HL-60 (cell line): ENCODE measurements around the gene MAPT.
A peak's percentile ranks its signal among the peaks of the same experiment; 100 is the strongest.

ENCODE experiments used
- DNase-seq, 2 experiments: peaks; one replicate each; pipeline ENCODE4 v3.0.0-alpha.2; 2010 to 2020; ENCODE audit warnings: low read depth in 1 of 2, low spot score in 1 of 2
- H3K27ac ChIP-seq: fragments of 250-450 bp; sonication (Bioruptor Pico); replicated peaks from 2 replicates; pipeline ENCODE4 v1.5.1; 2020; ENCODE audit warnings: mild to moderate bottlenecking, moderate library complexity
- H3K27me3 ChIP-seq: fragments of 250-450 bp; sonication (Bioruptor Pico); 2 replicates; pipeline ENCODE4 v1.5.1; 2021; ENCODE audit warnings: mild to moderate bottlenecking, moderate library complexity; ENCODE audit not compliant: insufficient read depth, poor library complexity, severe bottlenecking
- H3K4me3 ChIP-seq: replicated peaks from 2 replicates; pipeline ENCODE4 v1.5.1; 2011; ENCODE audit warnings: mild to moderate bottlenecking, control low read depth, low read length; ENCODE audit not compliant: insufficient read depth
- GABPA ChIP-seq: IDR thresholded peaks from 2 replicates; pipeline ENCODE4 v1.6.1; 2012; ENCODE audit warnings: low read depth
- POLR2AphosphoS5 ChIP-seq: IDR thresholded peaks from 2 replicates; pipeline ENCODE4 v1.6.1; 2012; ENCODE audit warnings: low read depth
- SPI1 ChIP-seq: IDR thresholded peaks from 2 replicates; pipeline ENCODE4 v1.6.1; 2012; ENCODE audit warnings: low read depth, mild to moderate bottlenecking, borderline replicate concordance
- TF ChIP-seq, protein P1 (sequence below): IDR thresholded peaks from one replicate; pipeline ENCODE4 v1.5.1; 2011; ENCODE audit warnings: low read length, control low read depth, inconsistent platforms; ENCODE audit not compliant: insufficient read depth
- TF ChIP-seq, protein P2 (sequence below): IDR thresholded peaks from 2 replicates; pipeline ENCODE4 v1.6.1; 2012; ENCODE audit warnings: low read depth; ENCODE audit not compliant: insufficient replicate concordance

The MAPT gene

DNA sequence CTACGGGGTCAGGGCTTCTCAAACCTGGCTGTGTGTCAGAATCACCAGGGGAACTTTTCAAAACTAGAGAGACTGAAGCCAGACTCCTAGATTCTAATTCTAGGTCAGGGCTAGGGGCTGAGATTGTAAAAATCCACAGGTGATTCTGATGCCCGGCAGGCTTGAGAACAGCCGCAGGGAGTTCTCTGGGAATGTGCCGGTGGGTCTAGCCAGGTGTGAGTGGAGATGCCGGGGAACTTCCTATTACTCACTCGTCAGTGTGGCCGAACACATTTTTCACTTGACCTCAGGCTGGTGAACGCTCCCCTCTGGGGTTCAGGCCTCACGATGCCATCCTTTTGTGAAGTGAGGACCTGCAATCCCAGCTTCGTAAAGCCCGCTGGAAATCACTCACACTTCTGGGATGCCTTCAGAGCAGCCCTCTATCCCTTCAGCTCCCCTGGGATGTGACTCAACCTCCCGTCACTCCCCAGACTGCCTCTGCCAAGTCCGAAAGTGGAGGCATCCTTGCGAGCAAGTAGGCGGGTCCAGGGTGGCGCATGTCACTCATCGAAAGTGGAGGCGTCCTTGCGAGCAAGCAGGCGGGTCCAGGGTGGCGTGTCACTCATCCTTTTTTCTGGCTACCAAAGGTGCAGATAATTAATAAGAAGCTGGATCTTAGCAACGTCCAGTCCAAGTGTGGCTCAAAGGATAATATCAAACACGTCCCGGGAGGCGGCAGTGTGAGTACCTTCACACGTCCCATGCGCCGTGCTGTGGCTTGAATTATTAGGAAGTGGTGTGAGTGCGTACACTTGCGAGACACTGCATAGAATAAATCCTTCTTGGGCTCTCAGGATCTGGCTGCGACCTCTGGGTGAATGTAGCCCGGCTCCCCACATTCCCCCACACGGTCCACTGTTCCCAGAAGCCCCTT, 115.6 kb downstream of the MAPT start:
- Histone ChIP-seq H3K27me3 (no peaks in the 10 kb centered on the region), H3K4me3 (no peak overlapping the region), H3K27ac (no peak overlapping the region)
- peak in 1 of 2 experiments; percentile 23 for DNase-seq
- TF ChIP-seq, protein P1, sequence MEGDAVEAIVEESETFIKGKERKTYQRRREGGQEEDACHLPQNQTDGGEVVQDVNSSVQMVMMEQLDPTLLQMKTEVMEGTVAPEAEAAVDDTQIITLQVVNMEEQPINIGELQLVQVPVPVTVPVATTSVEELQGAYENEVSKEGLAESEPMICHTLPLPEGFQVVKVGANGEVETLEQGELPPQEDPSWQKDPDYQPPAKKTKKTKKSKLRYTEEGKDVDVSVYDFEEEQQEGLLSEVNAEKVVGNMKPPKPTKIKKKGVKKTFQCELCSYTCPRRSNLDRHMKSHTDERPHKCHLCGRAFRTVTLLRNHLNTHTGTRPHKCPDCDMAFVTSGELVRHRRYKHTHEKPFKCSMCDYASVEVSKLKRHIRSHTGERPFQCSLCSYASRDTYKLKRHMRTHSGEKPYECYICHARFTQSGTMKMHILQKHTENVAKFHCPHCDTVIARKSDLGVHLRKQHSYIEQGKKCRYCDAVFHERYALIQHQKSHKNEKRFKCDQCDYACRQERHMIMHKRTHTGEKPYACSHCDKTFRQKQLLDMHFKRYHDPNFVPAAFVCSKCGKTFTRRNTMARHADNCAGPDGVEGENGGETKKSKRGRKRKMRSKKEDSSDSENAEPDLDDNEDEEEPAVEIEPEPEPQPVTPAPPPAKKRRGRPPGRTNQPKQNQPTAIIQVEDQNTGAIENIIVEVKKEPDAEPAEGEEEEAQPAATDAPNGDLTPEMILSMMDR = no peak
- TF ChIP-seq SPI1 = peak; percentile 9; the same call in 1 of the 2 replicates

GRCh38 chr17:46010597-46011186, 116.3 kb downstream of the MAPT start:
- TF ChIP-seq, protein P2, sequence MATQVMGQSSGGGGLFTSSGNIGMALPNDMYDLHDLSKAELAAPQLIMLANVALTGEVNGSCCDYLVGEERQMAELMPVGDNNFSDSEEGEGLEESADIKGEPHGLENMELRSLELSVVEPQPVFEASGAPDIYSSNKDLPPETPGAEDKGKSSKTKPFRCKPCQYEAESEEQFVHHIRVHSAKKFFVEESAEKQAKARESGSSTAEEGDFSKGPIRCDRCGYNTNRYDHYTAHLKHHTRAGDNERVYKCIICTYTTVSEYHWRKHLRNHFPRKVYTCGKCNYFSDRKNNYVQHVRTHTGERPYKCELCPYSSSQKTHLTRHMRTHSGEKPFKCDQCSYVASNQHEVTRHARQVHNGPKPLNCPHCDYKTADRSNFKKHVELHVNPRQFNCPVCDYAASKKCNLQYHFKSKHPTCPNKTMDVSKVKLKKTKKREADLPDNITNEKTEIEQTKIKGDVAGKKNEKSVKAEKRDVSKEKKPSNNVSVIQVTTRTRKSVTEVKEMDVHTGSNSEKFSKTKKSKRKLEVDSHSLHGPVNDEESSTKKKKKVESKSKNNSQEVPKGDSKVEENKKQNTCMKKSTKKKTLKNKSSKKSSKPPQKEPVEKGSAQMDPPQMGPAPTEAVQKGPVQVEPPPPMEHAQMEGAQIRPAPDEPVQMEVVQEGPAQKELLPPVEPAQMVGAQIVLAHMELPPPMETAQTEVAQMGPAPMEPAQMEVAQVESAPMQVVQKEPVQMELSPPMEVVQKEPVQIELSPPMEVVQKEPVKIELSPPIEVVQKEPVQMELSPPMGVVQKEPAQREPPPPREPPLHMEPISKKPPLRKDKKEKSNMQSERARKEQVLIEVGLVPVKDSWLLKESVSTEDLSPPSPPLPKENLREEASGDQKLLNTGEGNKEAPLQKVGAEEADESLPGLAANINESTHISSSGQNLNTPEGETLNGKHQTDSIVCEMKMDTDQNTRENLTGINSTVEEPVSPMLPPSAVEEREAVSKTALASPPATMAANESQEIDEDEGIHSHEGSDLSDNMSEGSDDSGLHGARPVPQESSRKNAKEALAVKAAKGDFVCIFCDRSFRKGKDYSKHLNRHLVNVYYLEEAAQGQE = no peak
- TF ChIP-seq POLR2AphosphoS5 (no peak), GABPA (no peak)
- Histone ChIP-seq H3K4me3 (no peak overlapping the region), H3K27me3 (no peaks in the 10 kb centered on the region), H3K27ac (no peak overlapping the region)
- no peak for DNase-seq

- Histone ChIP-seq H3K27ac (no peak overlapping the region), H3K4me3 (no peak overlapping the region), H3K27me3 (no peaks in the 10 kb centered on the region)
- TF ChIP-seq SPI1 (no peak), GABPA (no peak), POLR2AphosphoS5 (no peak)
- TF ChIP-seq, protein P1 = no peak
- TF ChIP-seq, protein P2 = no peak
- no peak for DNase-seq
Observed at GRCh38 chr17:46011711-46012505, 117.6 kb downstream of the MAPT start.

- H3K27me3 ChIP-seq = no peaks in the 10 kb centered on the region
- no peak overlapping the region for H3K27ac ChIP-seq
- TF ChIP-seq GABPA = no peak
- TF ChIP-seq POLR2AphosphoS5 = no peak
- TF ChIP-seq, protein P1 = no peak
- no peak for TF ChIP-seq SPI1
- TF ChIP-seq, protein P2 = no peak
- no peak for DNase-seq
- H3K4me3 ChIP-seq = no peak overlapping the region
Observed at GRCh38 chr17:46012506-46013079, 118.2 kb downstream of the MAPT start.
